GM21786 (cell line): ENCODE data around the gene SULT1C2.
"Not testable (repeated sequence)": the region's sequence is repeated elsewhere in the genome, so short reads cannot be mapped to it uniquely, and the experiment has no call there.

Experiments
- ATAC-seq: cut with Tn5 transposase; IDR thresholded peaks from one replicate; pipeline ENCODE4 v1.9.1; 2021; ENCODE audit not compliant: unreplicated experiment

SULT1C2 gene

DNA sequence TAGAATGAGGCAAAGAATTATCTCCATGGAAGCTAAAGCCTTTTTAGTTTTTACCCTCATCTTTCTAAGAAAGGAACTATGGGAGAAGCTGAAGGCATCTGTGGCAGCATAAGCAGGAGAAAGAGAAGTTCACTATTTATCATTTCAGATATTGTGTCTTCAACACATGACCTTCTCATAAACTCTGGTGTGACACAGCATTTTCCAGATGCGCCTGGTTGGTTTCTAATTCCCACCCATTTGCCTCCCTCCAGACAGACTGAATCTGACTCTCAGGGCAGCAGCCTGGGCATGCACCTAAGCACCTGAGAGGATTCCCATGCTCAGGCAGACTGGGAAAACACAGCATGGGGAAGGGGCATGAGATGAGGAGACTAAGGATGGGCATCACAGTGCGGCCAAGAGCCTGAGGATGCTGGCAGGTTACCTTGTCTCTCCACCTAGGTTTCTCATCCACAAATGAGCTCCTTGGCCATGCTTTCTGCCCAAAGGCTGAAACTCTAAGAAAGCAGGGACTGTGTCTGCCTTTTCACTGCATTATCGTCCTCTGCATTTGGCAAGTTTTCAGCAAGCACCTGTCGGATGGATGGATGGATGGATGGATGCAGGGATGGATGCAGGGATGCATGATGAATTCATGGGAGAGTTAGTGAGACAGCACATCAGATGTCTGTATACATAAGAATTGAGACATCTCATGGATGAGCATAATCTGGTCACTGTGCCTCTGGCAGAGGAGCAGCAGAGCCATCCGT, 60.3 kb downstream of the SULT1C2 start:
- ATAC-seq, result no peak

DNA sequence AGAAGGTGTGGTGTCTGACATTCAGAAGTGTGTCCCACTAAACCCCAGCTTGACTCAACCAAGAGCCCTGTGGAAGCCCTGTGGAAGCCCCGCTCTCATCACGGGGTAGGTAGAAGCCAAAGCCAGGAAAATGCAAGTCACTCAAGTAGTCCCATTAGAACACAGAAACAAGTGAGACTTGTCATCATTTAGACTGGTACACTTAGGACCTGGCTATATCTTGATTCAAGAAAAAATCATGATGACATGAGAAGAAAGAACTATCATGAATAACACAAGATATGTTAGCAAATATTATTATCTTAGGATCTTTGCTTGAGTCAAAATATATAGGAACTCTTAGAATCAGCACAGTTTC, 60.9 kb downstream of the SULT1C2 start:
- ATAC-seq, result no peak

GRCh38 chr2:108351889-108352288, 63.2 kb downstream of the SULT1C2 start:
- ATAC-seq, result no peak

DNA sequence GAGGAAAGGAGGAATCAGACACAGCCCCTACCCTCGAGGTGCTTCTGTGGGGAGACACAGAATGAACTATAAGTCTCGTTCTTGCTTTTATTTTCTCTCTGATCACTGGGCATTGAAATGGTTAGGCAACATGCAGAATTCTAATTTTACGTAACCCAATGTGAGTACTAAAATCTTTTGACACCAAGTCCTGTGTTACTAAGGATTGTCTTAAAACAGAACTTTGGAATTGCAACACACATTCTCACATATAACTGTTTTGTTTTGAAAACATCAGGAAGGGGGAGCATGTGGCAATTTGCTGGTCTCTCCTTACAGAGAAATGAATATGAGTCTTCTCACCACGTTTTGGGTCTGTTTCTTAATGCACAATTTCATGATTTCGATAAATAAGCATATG, 65.4 kb downstream of the SULT1C2 start:
- no peak for ATAC-seq

GRCh38 chr2:108355906-108356734, 67.4 kb downstream of the SULT1C2 start:
- ATAC-seq, result no peak

- ATAC-seq, result not testable (repeated sequence)
These were observed 70.6 kb downstream of the SULT1C2 start for GRCh38 chr2:108359336-108359735.
